Stomach (tissue), 9 donors: Measurements from ENCODE around the gene SIRPA. TPM values are rescaled to one million over a fixed set of nuclear protein-coding genes. Genes with fewer than 3 reads are reported as not detected.

Experiments
- DNase-seq, 2 donors: peaks; one replicate each; pipeline versions ENCODE4 v3.0.0 to v3.0.0-alpha.2; 2013 to 2019
- H3K27ac ChIP-seq, 5 donors: fragments of 200-600 bp in 4 of 5; sonication (generic) in 4 of 5; one replicate each; pipeline ENCODE4 v1.5.1; 2013 to 2019; ENCODE audit warnings: mild to moderate bottlenecking in 1 of 5, moderate library complexity in 1 of 5
- H3K27me3 ChIP-seq, 3 donors: fragments of 200-600 bp; sonication (generic); one replicate each; pipeline ENCODE4 v1.5.1; 2017 to 2019; ENCODE audit warnings: mixed run types in 1 of 3
- H3K36me3 ChIP-seq, 4 donors: fragments of 200-600 bp; sonication (generic); 1 replicate in 3 of 4; 2 replicates in 1 of 4; pipeline ENCODE4 v1.5.1; 2016 to 2019
- H3K4me1 ChIP-seq, 4 donors: fragments of 200-600 bp; sonication (generic); one replicate each; pipeline ENCODE4 v1.5.1; 2016 to 2019
- H3K4me3 ChIP-seq, 4 donors: fragments of 200-600 bp; sonication (generic) in 3 of 4; one replicate each; pipeline ENCODE4 v1.5.1; 2016 to 2019; ENCODE audit warnings: mild to moderate bottlenecking in 1 of 4
- H3K9me3 ChIP-seq, 4 donors: fragments of 200-600 bp; sonication (generic); one replicate each; pipeline ENCODE4 v1.5.1; 2016 to 2019
- CTCF ChIP-seq, 7 experiments: fragments of 450-650 bp in 4 of 7; fragments of 200-600 bp in 3 of 7; sonication (generic) in 3 of 7; IDR thresholded peaks; one replicate each; pipeline ENCODE4 v1.5.1; 2016 to 2019; ENCODE audit warnings: antibody characterized with exemption in 7 of 7, control low read depth in 2 of 7, mild to moderate bottlenecking in 1 of 7
- EP300 ChIP-seq: sonication (generic); formaldehyde crosslinking; IDR thresholded peaks from one replicate; pipeline ENCODE4 v1.6.1; 2017; ENCODE audit warnings: antibody characterized with exemption
- POLR2A ChIP-seq, 4 donors: fragments of 450-650 bp; IDR thresholded peaks; one replicate each; pipeline ENCODE4 v1.6.1; 2016; ENCODE audit warnings: antibody characterized with exemption in 4 of 4, control low read depth in 2 of 4, mild to moderate bottlenecking in 1 of 4, moderate library complexity in 1 of 4
- POLR2AphosphoS5 ChIP-seq, 3 donors: sonication (generic); formaldehyde crosslinking; IDR thresholded peaks; one replicate each; pipeline ENCODE4 v1.6.1; 2016; ENCODE audit warnings: antibody characterized with exemption in 3 of 3
- WGBS, 5 donors: extraction: QIAGEN DNeasy Blood & Tissue Kit in 3 of 5; methylation state at CpG; one replicate each; pipeline versions ENCODE4 v1.1.5 to v1.1.7; 2013 to 2018; 5-methylcytosine and 5-hydroxymethylcytosine counted together
- intact Hi-C: fragments of 100-400 bp; cut with DNase I; formaldehyde crosslinking; loops from one replicate; pipeline ENCODE4 v1.15.1; 2023; ENCODE audit warnings: low total_unique reads
- polyA plus RNA-seq, 3 donors: library from polyadenylated mRNA; stranded (reverse); fragments of 200-250 nt; gene quantifications; one replicate each; pipeline ENCODE4 v1.2.3, GENCODE V29; 2013
- total RNA-seq, 5 donors: library from RNA; depleted of rRNA; stranded (reverse); fragments of >200 nt; gene quantifications; one replicate each; pipeline versions ENCODE4 v1.1.0 to v1.2.3, GENCODE V29; 2014 to 2016
- donor health status: healthy with polysubstance abuse.
- donor health status: Bipolar disorder and iron deficiency.
- donor health status: healthy.

SIRPA gene
- total and polyA plus RNA-seq, 8 donors: 0.29 to 35.5 (median 7.8) TPM

- WGBS, 5 donors: 72 to 86% (median 84%) methylated on average over 4 to 6 of the region's 6 CpGs
- Histone ChIP-seq H3K27ac (no peak overlapping the region), H3K4me3 (no peak overlapping the region), H3K27me3 (peaks cover 0 to 34% (median 0%) of the 10 kb centered on the region in 3 donors), H3K36me3 (no peaks in the 10 kb centered on the region), H3K4me1 (peaks cover 0 to 43% (median 14%) of the 10 kb centered on the region in 4 donors), H3K9me3 (no peaks in the 10 kb centered on the region)
- no peak for DNase-seq
- intact Hi-C loops: no loop called here
- no peak for TF ChIP-seq POLR2AphosphoS5 (IDR thresholded peaks at IDR 0.05)
- no peak for TF ChIP-seq POLR2A (IDR thresholded peaks at IDR 0.05)
- TF ChIP-seq CTCF (IDR thresholded peaks at IDR 0.05): no peak
- no peak for TF ChIP-seq EP300
Observed at GRCh38 chr20:1880529-1881239, 14.5 kb upstream of the SIRPA start.

- no peak for DNase-seq
- Histone ChIP-seq H3K36me3 (no peaks in the 10 kb centered on the region), H3K4me3 (no peak overlapping the region), H3K4me1 (peaks cover 0 to 39% (median 14%) of the 10 kb centered on the region in 4 donors), H3K27ac (no peak overlapping the region), H3K9me3 (no peaks in the 10 kb centered on the region), H3K27me3 (peaks cover 0 to 34% (median 0%) of the 10 kb centered on the region in 3 donors)
- no peak for TF ChIP-seq EP300
- no peak for TF ChIP-seq POLR2A (IDR thresholded peaks at IDR 0.05)
- no peak for TF ChIP-seq CTCF (IDR thresholded peaks at IDR 0.05)
- no peak for TF ChIP-seq POLR2AphosphoS5 (IDR thresholded peaks at IDR 0.05)
- 48 to 52% (median 49%) methylated on average over 11 to 12 of the region's 12 CpGs for WGBS, 5 donors
- intact Hi-C loops: no loop called here
Observed at GRCh38 chr20:1881240-1881835, 13.9 kb upstream of the SIRPA start.

GRCh38 chr20:1882026-1882425 lies 13.2 kb upstream of the SIRPA start:
- TF ChIP-seq POLR2A (IDR thresholded peaks at IDR 0.05) (no peak), CTCF (IDR thresholded peaks at IDR 0.05) (no peak), EP300 (no peak), POLR2AphosphoS5 (IDR thresholded peaks at IDR 0.05) (no peak)
- no peak for DNase-seq
- 78 to 79% (median 79%) methylated on average over 8 of the region's 8 CpGs for WGBS, 5 donors
- no peak overlapping the region for H3K4me3 ChIP-seq
- H3K4me1 ChIP-seq: peaks cover 0 to 43% (median 14%) of the 10 kb centered on the region in 4 donors
- no peaks in the 10 kb centered on the region for H3K9me3 ChIP-seq
- no peaks in the 10 kb centered on the region for H3K36me3 ChIP-seq
- H3K27me3 ChIP-seq: peaks cover 0 to 34% (median 0%) of the 10 kb centered on the region in 3 donors
- intact Hi-C loops: no loop called here
- H3K27ac ChIP-seq: no peak overlapping the region

- WGBS, 5 donors: 24 to 34% (median 31%) methylated on average over 8 to 9 of the region's 9 CpGs
- peaks cover 0 to 31% (median 0%) of the 10 kb centered on the region in 3 donors for H3K27me3 ChIP-seq
- no peak overlapping the region for H3K27ac ChIP-seq
- no peak overlapping the region for H3K4me3 ChIP-seq
- no peaks in the 10 kb centered on the region for H3K9me3 ChIP-seq
- TF ChIP-seq POLR2A (IDR thresholded peaks at IDR 0.05): no peak
- no peak for DNase-seq
- intact Hi-C loops: no loop called here
- H3K4me1 ChIP-seq: peaks cover 0 to 51% (median 14%) of the 10 kb centered on the region in 4 donors
- H3K36me3 ChIP-seq: no peaks in the 10 kb centered on the region
Observed at GRCh38 chr20:1883986-1884385, 11.2 kb upstream of the SIRPA start.

GRCh38 chr20:1885254-1885653 lies 10.0 kb upstream of the SIRPA start:
- WGBS, 5 donors: 77 to 87% (median 84%) methylated on average over 4 of the region's 4 CpGs
- Histone ChIP-seq H3K27me3 (peaks cover 0 to 18% (median 0%) of the 10 kb centered on the region in 3 donors), H3K4me3 (no peak overlapping the region), H3K36me3 (no peaks in the 10 kb centered on the region), H3K27ac (no peak overlapping the region), H3K9me3 (no peaks in the 10 kb centered on the region), H3K4me1 (peaks cover 0 to 46% (median 14%) of the 10 kb centered on the region in 4 donors)
- intact Hi-C loops: no loop called here
- DNase-seq: no peak
- TF ChIP-seq EP300: no peak
- TF ChIP-seq POLR2A (IDR thresholded peaks at IDR 0.05): no peak
- TF ChIP-seq CTCF (IDR thresholded peaks at IDR 0.05): no peak
- no peak for TF ChIP-seq POLR2AphosphoS5 (IDR thresholded peaks at IDR 0.05)
